ENCODE measurements around the gene OCIAD1.

OCIAD1 gene

DNA sequence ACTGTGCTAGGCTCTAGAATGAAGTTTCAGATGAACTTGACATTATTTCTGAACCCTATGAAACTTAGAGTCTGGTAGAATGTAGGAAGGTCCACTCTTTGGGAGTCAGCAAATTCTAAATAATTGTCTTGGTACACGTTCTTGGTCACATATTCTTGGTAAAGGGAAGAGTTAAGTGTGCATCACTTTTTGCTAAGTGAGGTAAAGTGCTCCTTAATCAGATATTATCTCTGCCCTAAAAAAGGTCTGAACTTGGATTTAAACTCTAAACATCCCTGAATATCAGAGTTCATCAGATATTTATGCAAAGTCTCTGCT is 68.5 kb downstream of the OCIAD1 start:
- DNase-seq (ENCODE audit: low spot score) = no peak
- TF ChIP-seq, protein P1, sequence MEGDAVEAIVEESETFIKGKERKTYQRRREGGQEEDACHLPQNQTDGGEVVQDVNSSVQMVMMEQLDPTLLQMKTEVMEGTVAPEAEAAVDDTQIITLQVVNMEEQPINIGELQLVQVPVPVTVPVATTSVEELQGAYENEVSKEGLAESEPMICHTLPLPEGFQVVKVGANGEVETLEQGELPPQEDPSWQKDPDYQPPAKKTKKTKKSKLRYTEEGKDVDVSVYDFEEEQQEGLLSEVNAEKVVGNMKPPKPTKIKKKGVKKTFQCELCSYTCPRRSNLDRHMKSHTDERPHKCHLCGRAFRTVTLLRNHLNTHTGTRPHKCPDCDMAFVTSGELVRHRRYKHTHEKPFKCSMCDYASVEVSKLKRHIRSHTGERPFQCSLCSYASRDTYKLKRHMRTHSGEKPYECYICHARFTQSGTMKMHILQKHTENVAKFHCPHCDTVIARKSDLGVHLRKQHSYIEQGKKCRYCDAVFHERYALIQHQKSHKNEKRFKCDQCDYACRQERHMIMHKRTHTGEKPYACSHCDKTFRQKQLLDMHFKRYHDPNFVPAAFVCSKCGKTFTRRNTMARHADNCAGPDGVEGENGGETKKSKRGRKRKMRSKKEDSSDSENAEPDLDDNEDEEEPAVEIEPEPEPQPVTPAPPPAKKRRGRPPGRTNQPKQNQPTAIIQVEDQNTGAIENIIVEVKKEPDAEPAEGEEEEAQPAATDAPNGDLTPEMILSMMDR (IDR thresholded peaks at IDR 0.05; ENCODE audit: extremely low read depth, missing control alignments) = no peak

DNA sequence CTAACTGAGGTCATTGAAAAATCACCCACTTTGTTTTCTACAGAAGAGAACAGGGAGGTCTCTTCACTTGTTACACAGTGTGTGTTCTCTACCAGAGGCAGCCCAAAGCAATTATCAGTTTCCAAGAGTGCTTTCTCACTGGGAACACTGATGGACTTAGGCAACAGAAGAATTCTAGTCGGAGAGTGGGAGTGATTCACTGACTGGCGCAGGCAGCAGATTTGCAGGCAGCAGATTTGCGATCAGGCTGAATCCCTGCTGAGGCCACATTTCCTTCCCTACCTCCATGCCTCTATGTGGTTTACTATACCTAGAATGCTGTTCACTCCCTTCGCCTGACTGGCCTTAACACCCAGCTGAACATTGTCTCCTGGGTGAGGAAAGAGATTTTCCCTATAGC is 69.1 kb downstream of the OCIAD1 start:
- no peak for DNase-seq (ENCODE audit: low spot score)
- TF ChIP-seq, protein P1 (IDR thresholded peaks at IDR 0.05; ENCODE audit: extremely low read depth, missing control alignments) = no peak

DNA sequence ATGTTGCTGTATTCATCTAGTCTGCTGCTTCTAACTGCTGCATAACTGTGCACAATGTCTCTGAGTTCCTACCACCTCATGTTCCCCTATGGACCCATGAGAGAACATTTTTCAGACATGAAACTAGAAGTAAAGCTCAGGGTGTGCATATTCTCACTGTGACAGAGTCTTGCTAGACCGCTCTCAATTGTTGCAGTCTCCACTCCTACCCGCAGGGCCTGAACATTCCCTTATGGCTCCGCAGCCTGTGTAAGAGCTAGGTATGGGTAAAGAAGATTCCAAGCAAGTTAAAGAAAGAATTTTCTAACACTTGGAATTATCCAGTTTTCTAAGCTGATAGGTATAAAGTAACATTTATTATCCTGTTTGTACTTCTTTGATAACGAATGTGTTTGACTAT is 70.3 kb downstream of the OCIAD1 start:
- DNase-seq (ENCODE audit: low spot score) = no peak
- TF ChIP-seq, protein P1 (IDR thresholded peaks at IDR 0.05; ENCODE audit: extremely low read depth, missing control alignments) = no peak

DNA sequence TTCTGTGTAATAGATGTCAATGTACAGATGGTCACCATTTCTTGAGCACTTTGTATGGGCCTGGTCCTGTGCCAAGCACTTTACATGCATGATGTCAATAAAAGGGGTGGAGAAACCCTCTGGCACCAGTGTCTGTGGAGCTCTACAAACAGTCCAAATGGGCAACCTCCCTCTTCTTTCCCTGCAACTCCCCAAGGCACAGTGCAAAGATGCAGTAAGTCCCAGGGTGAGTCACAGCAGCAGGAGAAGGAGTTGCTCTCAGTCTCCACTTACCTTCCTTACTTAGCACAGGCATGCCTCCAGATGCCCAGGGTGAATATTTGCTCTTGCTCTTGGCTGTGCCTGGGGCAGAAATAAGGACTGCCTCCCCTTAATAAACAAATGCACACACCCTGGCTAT is 71.4 kb downstream of the OCIAD1 start:
- TF ChIP-seq, protein P1 (IDR thresholded peaks at IDR 0.05; ENCODE audit: extremely low read depth, missing control alignments) = no peak
- DNase-seq (ENCODE audit: low spot score) = no peak

DNA sequence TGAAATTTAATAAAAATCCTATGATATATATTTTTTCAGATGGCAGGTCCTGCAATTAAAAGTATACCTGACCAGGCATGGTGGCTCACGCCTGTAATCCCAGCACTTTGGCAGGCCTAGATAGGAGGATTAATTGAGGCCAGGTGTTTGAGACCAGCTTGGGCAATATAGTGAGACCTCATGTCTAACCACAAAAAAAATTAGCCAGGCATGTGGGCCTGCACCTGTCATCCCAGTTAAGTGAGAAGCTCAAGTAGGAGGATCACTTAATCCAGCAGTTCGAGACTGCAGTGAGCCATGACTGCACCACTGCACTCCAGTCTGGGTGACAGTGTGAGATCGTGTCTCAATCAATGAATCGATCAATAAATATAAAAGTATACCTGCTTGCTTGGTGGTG is 73.2 kb downstream of the OCIAD1 start:
- no peak for DNase-seq (ENCODE audit: low spot score)
- TF ChIP-seq, protein P1 (IDR thresholded peaks at IDR 0.05; ENCODE audit: extremely low read depth, missing control alignments) = no peak

DNA sequence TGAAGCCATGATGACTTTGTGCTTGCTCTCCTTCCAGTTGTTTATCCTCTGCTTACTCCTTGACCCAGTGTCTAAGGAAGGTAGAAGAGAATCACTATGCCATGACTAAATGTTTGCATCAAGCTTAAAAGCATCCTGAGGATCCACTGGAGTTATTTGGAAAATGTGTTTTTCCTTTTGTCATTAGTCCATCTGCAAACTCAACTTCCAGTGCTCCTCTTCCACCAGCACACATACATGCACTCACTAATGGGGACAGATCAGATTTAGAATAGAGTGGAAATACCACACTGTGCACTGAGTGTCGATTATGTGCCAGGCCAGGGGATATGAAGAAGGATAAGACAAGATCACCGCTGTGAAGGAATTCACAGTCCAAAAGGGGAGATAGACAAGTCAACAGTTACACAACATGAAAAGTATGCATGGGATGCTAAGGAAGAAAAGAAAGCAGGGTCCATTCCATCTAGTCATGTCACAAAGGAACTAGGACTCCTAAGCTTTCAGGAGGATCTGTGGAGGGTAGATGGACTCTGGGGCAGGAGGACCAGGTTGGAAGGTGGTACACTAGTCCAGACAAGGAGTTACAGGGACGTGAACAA is 73.8 kb downstream of the OCIAD1 start:
- DNase-seq (ENCODE audit: low spot score) = no peak
- TF ChIP-seq, protein P1 (IDR thresholded peaks at IDR 0.05; ENCODE audit: extremely low read depth, missing control alignments) = no peak

DNA sequence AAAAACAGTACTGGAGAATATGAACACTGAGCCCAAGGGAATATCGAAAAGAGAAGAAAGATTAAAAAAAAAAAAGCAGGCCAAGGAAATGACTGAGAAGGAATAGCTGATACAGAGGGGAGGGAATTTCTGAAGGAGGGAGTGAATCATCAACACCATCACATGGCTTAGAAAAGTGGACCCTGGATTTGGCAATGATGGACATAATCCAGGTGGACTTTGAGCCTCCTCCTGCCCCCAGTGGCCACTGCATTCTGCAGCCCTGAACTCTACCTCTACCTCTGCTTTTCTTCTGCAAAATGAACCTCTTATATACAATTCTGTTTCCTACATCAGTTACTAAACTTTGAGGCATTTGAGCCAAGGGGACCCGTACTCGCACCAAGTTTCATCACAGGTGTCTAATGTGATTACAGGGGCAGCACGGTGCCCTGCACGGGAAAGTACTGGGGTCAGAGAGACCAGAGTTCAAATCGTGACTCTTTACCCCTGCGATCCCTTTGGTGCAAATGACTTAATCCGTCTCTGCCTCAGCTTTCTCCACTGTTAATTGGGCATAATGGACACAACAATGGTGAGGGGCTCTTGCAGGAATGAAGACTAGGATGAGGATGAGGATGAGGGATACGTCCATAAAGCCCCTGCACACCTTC is 74.6 kb downstream of the OCIAD1 start:
- DNase-seq (ENCODE audit: low spot score) = no peak
- TF ChIP-seq, protein P1 (IDR thresholded peaks at IDR 0.05; ENCODE audit: extremely low read depth, missing control alignments) = no peak

Measured in GM20000 (cell line).